Neutrophil (primary cell): ENCODE data around the gene TRIM50.
"Not testable (repeated sequence)": the region's sequence is repeated elsewhere in the genome, so short reads cannot be mapped to it uniquely, and the experiment has no call there.

ENCODE experiments used
- H3K27ac ChIP-seq: fragments of 200-600 bp; sonication (generic); 2 replicates; pipeline ENCODE4 v1.5.1; 2016; ENCODE audit warnings: mild to moderate bottlenecking, moderate library complexity
- H3K27me3 ChIP-seq: fragments of 200-600 bp; sonication (generic); 2 replicates; pipeline ENCODE4 v1.6.0; 2016; ENCODE audit warnings: mild to moderate bottlenecking
- H3K36me3 ChIP-seq: fragments of 200-600 bp; sonication (generic); 2 replicates; pipeline ENCODE4 v1.5.1; 2017
- H3K4me1 ChIP-seq, 2 experiments: fragments of 200-600 bp in 1 of 2; sonication (generic) in 1 of 2; 1 replicate in 1 of 2; 2 replicates in 1 of 2; pipeline versions ENCODE4 v1.5.1 to v1.6.1; 2013 to 2016; ENCODE audit warnings: low read depth in 1 of 2, low read length in 1 of 2, mild to moderate bottlenecking in 1 of 2, moderate library complexity in 1 of 2; ENCODE audit not compliant: control insufficient read depth in 1 of 2, insufficient read depth in 1 of 2
- H3K4me3 ChIP-seq, 2 experiments: fragments of 200-600 bp in 1 of 2; sonication (generic) in 1 of 2; 1 replicate in 1 of 2; 2 replicates in 1 of 2; pipeline ENCODE4 v1.5.1; 2013 to 2016; ENCODE audit warnings: low read depth in 1 of 2, low read length in 1 of 2, mild to moderate bottlenecking in 1 of 2, moderate library complexity in 1 of 2
- H3K9me3 ChIP-seq: fragments of 200-600 bp; sonication (generic); 2 replicates; pipeline ENCODE4 v1.5.1; 2016

The TRIM50 gene

GRCh38 chr7:73266719-73267368, 61.0 kb downstream of the TRIM50 start:
- H3K27ac ChIP-seq, H3K4me1 ChIP-seq, H3K9me3 ChIP-seq, H3K27me3 ChIP-seq, H3K4me3 ChIP-seq, H3K36me3 ChIP-seq: not testable (repeated sequence)
